Mesodermal cell (in vitro differentiated cells): ENCODE results near the gene RAB32. TPM values are rescaled to one million over a fixed set of nuclear protein-coding genes. Genes with fewer than 3 reads are reported as not detected.

ENCODE experiments used
- H3K27ac ChIP-seq: 2 replicates; pipeline ENCODE4 v1.7.0; 2013; ENCODE audit warnings: mild to moderate bottlenecking, low read depth, low read length, moderate library complexity; ENCODE audit not compliant: severe bottlenecking
- H3K36me3 ChIP-seq: 2 replicates; pipeline ENCODE4 v1.7.1; 2013; ENCODE audit warnings: mild to moderate bottlenecking, low read length, moderate library complexity; ENCODE audit not compliant: control insufficient read depth, insufficient read depth
- H3K4me1 ChIP-seq: one replicate; pipeline ENCODE4 v1.7.1; 2013; ENCODE audit warnings: mild to moderate bottlenecking, low read length; ENCODE audit not compliant: insufficient read depth, control insufficient read depth, poor library complexity, severe bottlenecking
- H3K4me3 ChIP-seq: 2 replicates; pipeline ENCODE4 v1.7.0; 2013; ENCODE audit warnings: low read length, control low read depth, mild to moderate bottlenecking; ENCODE audit not compliant: insufficient read depth, poor library complexity, severe bottlenecking; ENCODE audit errors: extremely low read depth
- H3K9me3 ChIP-seq: 2 replicates; pipeline ENCODE4 v1.7.1; 2013; ENCODE audit warnings: mild to moderate bottlenecking, low read length, moderate library complexity; ENCODE audit not compliant: control insufficient read depth
- WGBS, 2 experiments: methylation state at CpG; one replicate each; pipeline ENCODE4 v1.1.5; 2013; ENCODE audit warnings: missing lambda C conversion rate in 2 of 2; ENCODE audit not compliant: insufficient coverage in 2 of 2; 5-methylcytosine and 5-hydroxymethylcytosine counted together
- polyA plus RNA-seq, 2 experiments: library from polyadenylated mRNA; stranded (reverse); fragments of 50-300 nt; gene quantifications; one replicate each; pipeline ENCODE4 v1.2.3, GENCODE V29; 2013

Gene RAB32
- 39.8 TPM for polyA plus RNA-seq (2013, experiment 1 of 2)
- polyA plus RNA-seq (2013, experiment 2 of 2), result 33.9 TPM

DNA sequence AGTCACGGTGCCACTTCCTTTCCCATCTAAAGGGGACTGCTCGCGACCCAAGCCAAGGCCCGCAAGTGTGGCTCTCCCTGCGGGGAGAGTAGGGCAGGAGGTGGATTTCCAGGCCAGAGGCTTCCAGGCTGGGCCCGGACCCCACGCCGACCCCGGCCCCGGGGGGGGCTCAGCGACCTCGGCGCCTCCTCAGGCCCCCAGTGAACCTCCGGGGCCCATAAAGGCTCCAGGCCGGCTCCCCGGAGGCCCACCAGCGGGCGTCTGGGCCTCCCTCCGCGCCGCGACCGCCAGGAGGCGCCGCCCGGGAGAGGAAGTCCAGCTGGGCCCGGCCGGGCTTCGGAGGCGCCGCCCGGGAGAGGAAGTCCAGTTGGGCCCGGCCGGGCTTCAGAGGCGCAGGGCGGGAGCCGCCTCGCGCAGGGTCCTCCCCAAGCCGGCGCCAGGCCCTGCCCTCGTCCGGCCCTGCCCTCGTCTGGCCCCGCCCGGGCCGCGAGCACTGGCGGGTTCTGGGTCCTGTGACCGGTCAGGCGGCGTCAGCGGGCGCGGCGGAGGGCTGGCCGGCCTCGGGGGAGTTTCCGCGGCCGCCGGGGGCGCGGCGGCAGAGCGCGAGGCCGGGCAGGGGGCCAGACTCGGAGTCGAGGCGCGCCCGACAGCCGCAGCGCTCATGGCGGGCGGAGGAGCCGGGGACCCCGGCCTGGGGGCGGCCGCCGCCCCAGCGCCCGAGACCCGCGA is at the start of gene RAB32:
RAB32 (plus strand) TSS at position 623 of the 729 bp plus-strand sequence; CDS start at position 662, 39 bp downstream.
- WGBS, 2 experiments, result 0 to 3% methylated on average over 71 to 84 of the region's 86 CpGs

DNA sequence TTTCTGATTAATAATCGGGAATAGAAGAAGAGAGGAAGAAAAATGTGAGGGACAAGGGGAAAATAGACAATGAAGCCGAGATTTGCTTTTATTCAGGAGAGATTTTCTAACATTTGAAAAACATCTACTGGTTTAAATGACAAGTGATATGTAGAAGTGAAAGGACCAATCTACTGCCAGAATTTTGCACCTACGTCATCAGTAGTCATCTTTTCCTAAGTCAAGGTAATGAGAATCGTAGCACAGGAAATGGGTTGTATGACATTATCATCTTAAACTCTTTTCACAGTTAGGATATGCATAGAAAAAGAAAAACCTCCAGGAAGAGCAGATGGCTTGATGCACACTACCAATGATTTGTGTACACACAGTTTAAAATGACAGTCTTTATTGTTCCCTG is 45.3 kb upstream of the RAB32 start:
- WGBS, 2 experiments, result 90 to 100% methylated on average over 1 to 2 of the region's 4 CpGs
- no peaks in the 10 kb centered on the region for H3K9me3 ChIP-seq

More for the DNA sequence above, at the start of gene RAB32:
- Histone ChIP-seq H3K27ac (peak within 1 kb of the TSS; percentile 77), H3K9me3 (no peaks in the 10 kb centered on the region), H3K36me3 (no peaks in the 10 kb centered on the region), H3K4me3 (peak within 1 kb of the TSS; percentile 71), H3K4me1 (peaks cover 9% of the 10 kb centered on the region)

DNA sequence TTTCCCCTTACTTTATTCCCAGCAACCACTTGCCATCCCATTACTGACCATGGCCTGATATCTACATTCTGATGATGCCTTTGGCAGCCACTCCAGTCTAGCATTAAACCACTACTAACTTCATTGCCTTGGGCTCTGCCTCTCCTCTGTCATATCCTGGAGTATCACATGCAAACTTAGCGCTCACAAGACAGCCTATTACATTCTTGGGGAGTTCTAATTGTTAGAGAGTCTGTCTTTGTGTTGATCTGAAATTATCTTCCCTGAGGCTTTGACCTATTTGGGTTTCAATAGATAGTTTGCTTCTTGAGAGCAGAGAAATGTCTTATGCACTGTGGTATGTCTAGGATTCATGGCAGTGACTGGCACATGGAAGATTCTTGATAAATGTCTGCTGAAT is 40.5 kb upstream of the RAB32 start:
- H3K36me3 ChIP-seq, result no peaks in the 10 kb centered on the region
- no peak overlapping the region for H3K27ac ChIP-seq
- no CpG with 5 or more reads among the region's 1 CpG for WGBS, 2 experiments
- no peak overlapping the region for H3K4me3 ChIP-seq
- H3K4me1 ChIP-seq, result no peaks in the 10 kb centered on the region
- no peaks in the 10 kb centered on the region for H3K9me3 ChIP-seq

More for the DNA sequence above, 45.3 kb upstream of the RAB32 start:
- Histone ChIP-seq H3K27ac (no peak overlapping the region), H3K4me3 (no peak overlapping the region), H3K4me1 (no peaks in the 10 kb centered on the region), H3K36me3 (no peaks in the 10 kb centered on the region)

DNA sequence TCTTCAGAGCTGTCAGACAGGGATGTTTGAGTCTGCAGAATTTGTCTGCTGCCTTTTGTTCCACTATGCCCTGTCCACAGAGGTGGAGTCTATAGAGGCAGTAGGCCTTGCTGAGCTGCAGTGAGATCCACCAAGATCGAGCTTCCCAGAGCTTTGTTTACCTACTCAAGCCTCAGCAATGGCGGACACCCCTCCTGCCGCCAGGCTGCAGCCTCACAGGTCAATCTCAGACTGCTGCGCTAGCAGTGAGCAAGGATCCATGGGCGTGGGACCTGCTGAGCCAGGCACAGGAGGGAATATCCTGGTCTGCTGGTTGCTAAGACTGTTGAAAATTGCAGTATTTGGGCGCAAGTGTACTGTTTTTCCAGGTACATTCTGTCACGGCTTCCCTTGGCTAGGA is 28.4 kb upstream of the RAB32 start:
- H3K4me1 ChIP-seq, result no peaks in the 10 kb centered on the region
- H3K9me3 ChIP-seq, result no peaks in the 10 kb centered on the region
- no peak overlapping the region for H3K27ac ChIP-seq
- H3K4me3 ChIP-seq, result no peak overlapping the region
- 94 to 95% methylated on average over 7 of the region's 7 CpGs for WGBS, 2 experiments
- no peaks in the 10 kb centered on the region for H3K36me3 ChIP-seq

DNA sequence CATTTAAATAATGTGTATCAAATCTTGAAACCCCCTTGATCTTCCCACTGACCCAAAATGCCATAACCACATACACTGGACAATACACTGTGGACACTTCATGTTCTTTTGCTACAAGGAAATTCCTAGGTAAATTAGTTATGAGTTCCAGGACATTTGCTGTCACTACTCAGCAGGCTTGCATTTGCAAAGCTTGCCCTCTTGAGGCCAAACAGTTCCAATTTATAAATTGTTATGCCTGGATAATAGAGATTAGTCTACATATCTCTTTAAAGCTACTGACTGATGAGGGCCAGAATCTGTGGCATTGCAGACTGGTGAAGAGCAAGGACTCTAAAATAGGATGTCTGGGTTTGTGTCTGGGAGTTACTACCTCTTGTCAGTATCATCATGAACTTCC is 17.4 kb upstream of the RAB32 start:
- Histone ChIP-seq H3K9me3 (peaks cover 6% of the 10 kb centered on the region), H3K4me3 (no peak overlapping the region), H3K4me1 (no peaks in the 10 kb centered on the region), H3K36me3 (no peaks in the 10 kb centered on the region), H3K27ac (no peak overlapping the region)

DNA sequence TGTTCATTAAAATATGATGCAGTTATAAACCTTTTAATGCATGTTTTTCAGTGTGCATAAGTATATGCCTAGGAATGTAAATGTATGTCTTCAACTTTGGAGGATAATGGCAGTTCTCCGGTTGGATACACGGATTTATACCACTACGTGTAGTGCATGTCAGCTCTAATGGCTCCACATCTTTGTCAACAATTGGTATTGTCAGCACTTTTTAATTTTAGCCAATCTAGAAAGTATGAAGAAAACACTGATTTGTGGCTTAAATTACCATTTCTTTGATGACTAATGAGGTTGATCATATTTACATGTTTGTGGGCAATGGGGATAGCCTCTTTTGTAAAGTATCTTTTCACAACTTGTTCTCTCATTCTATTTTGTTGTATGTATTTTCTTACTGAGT is 10.9 kb upstream of the RAB32 start:
- Histone ChIP-seq H3K27ac (no peak overlapping the region), H3K36me3 (no peaks in the 10 kb centered on the region), H3K4me1 (no peaks in the 10 kb centered on the region), H3K4me3 (no peak overlapping the region), H3K9me3 (no peaks in the 10 kb centered on the region)
- no CpG with 5 or more reads among the region's 3 CpGs for WGBS, 2 experiments

DNA sequence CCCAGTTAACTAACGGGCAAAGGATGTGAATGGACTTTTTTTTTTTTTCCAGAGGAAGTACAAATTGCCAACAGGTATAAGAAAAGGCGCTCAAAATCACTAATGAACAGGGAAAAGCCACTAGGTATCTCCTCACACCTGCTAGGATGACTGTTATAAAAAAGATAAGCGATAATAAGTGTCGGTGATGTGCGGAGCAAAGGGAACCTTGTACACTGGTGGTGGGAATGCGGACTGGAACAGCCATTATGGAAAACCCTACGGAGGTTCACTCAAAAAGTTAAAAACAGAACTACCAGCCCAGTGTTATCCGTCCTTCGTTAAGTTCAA is 787 bp upstream of the RAB32 start:
- Histone ChIP-seq H3K36me3 (no peaks in the 10 kb centered on the region), H3K27ac (peak overlapping the region; percentile 77), H3K4me3 (peak overlapping the region; percentile 71), H3K9me3 (no peaks in the 10 kb centered on the region), H3K4me1 (peaks cover 9% of the 10 kb centered on the region)
- 83 to 86% methylated on average over 4 to 9 of the region's 9 CpGs for WGBS, 2 experiments

DNA sequence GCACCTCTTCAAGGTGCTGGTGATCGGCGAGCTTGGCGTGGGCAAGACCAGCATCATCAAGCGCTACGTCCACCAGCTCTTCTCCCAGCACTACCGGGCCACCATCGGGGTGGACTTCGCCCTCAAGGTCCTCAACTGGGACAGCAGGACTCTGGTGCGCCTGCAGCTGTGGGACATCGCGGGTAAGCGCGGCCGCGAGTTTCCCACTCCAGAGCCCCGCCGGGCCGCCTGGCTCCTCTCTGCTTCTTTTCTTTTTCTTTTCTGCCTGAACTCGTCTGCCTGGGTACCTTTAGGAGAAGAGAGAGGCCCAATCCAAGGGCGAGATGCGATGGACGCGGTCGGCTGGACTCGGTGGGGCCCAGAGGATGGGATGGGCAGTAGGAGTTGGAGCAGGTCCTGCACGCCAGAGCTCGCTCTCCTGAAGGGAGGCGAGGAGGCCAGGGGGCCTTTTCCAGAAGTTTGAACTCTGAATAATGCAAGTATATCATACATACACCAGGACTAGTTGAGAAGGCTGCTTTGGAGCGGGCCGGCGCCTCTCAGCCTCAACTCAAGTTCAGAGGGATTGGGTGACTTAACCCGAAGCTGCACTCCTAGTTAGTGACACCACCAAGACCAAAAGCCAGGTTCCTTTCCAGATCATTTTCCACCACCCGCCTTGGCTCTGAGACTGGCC is 445 bp downstream of the RAB32 start:
- Histone ChIP-seq H3K4me3 (peak overlapping the region; percentile 71), H3K36me3 (no peaks in the 10 kb centered on the region), H3K4me1 (peaks cover 9% of the 10 kb centered on the region), H3K27ac (peak overlapping the region; percentile 77), H3K9me3 (no peaks in the 10 kb centered on the region)
- WGBS, 2 experiments, result 1 to 5% methylated on average over 19 to 23 of the region's 33 CpGs

DNA sequence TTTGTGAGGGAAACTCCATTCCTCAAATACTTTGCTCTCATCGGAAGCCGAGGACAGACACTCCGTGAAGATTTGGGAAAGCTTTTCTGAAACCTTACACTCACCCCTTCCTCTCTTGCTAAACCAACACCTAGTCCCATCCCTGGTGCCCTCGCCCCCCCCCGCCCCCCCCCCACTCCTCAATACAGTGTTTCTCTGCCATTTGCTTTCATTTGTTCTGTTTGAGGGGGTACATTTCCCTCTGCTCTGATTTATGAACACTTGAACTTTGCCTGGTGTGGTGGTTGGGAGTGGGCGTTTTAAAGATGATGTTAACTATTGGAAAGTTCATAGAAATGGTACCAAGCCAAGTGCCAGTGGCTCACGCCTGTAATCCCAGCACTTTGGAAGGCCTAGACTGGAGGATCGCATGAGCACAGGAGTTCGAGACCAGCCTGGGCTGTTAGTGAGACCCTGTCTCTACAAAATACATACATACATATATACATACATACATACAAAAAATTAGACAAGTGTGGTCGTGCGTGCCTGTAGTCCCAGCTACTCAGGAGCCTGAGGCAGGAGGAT is 1.1 kb downstream of the RAB32 start:
- H3K4me3 ChIP-seq, result peak overlapping the region; percentile 71
- WGBS, 2 experiments, result 74 to 90% methylated on average over 4 to 5 of the region's 11 CpGs
- H3K4me1 ChIP-seq, result peaks cover 9% of the 10 kb centered on the region
- peaks cover 6% of the 10 kb centered on the region for H3K36me3 ChIP-seq
- H3K27ac ChIP-seq, result peak overlapping the region; percentile 77
- no peaks in the 10 kb centered on the region for H3K9me3 ChIP-seq

DNA sequence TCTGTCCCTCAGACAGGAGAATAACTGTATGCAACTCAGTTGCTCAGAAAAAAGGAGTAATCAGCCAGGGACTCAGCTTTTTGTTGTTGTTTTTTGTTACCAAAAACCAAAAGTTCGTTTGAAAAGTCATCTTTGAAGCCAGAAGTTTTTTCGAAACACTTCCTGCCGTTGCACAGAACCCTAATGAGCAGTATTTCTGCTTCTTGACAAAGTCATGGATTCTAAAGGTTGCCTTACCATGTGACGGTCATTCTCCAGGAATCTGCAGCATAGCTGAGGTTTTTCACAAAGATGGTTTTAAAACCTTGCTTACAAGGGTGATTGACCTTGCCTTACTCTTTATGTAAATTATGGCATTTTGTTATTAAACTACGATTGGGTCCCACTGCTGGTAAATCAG is 1.9 kb downstream of the RAB32 start:
- H3K27ac ChIP-seq, result peak overlapping the region; percentile 61
- H3K4me1 ChIP-seq, result peaks cover 9% of the 10 kb centered on the region
- WGBS, 2 experiments, result 71 to 80% methylated on average over 4 of the region's 5 CpGs
- peak overlapping the region; percentile 71 for H3K4me3 ChIP-seq
- H3K36me3 ChIP-seq, result peaks cover 15% of the 10 kb centered on the region
- no peaks in the 10 kb centered on the region for H3K9me3 ChIP-seq
